Stimulated activated CD4-positive, alpha-beta T cell treated with anti-CD3 and anti-CD28 coated beads, Interleukin-4, amount 100 ng/mL, for 48 hours (primary cell): ENCODE results near the gene CA5A.

ENCODE experiments used
- DNase-seq, 2 donors: peaks; one replicate each; pipeline ENCODE4 v3.0.0-alpha.2; 2020; ENCODE audit warnings: low read depth in 2 of 2

CA5A gene

GRCh38 chr16:87850009-87851006, 86.0 kb downstream of the CA5A start:
- peak; percentile 60 to 71 for DNase-seq

DNA sequence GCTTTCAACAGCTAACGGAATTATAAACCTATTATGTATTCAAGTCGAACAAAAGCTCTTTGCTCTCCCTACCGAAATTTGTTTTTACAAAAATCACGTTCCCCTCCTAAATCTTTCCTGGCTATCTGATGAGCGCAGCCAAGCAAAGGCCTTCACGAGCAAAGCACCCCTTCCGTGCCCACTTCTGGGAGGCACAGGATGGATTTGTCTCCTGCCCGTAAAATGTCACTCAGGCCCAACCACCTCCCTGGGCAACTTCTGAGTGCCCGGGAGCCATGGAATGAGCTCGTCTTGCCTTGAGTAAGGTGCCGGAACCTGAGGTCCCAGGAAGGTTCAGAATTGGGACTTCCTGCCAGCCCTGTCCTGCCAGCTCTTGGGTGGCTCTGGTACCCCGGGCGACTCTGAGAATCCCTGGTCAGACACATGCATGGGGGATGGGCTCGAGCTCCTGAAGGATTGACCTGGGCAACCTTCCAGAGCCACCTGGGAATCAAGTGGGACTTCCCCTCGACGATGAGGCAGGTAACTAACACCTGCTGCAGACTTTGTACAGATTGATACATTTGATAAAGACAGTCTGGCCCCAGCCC, 86.8 kb downstream of the CA5A start:
- no peak for DNase-seq

DNA sequence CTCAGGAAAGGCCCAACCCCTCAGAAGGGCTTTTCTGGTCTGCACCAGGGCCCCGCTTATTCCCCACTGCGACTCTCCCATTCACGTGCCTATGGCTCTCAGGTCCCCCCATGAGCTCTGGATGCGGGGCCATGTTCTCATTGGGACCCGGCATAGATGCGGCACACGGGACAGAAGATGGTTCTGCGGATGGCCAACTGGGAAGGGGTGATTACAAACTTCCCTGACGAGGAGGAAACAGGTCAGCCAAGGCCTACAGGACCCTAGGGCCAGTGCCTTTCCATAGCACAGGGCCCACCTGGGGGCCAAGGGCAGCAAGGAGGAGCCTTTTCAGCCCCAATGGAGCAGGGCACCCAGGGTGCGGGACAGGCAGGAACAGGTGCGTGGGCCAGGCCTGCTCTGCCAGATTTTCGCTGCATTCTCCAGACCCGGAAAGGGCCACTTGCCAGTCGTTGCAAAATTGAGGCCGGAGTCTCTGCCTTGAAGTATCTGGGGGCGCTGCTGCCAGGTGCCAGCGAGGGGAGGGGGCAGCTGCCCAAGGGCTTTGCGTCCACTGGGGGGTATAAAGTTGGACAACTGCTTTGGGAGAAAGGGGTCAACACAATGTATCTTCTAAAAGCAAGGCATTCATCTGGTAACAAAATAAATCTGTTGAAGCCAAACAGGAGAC, 87.5 kb downstream of the CA5A start:
- DNase-seq = no peak

GRCh38 chr16:87847785-87848675, 88.3 kb downstream of the CA5A start:
- no peak for DNase-seq

DNA sequence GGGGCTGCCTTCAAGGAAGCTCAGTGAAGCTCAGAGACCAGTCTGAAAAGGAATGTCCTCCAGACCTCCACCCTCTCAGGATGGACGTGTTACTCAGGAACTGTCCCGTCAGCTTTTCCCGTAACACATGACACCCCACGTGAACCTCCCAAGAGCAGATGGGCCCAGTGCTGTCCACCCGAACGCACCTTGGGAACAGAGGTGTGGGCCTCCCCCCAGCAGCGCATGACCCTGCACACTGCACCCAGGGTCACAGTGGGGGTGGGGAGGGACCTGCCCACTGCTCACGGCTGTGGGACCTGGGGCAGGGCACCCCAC, 88.9 kb downstream of the CA5A start:
- DNase-seq = no peak

- no peak for DNase-seq
Observed at GRCh38 chr16:87846705-87847466, 89.4 kb downstream of the CA5A start.

GRCh38 chr16:87845807-87846619, 90.3 kb downstream of the CA5A start:
- no peak for DNase-seq

DNA sequence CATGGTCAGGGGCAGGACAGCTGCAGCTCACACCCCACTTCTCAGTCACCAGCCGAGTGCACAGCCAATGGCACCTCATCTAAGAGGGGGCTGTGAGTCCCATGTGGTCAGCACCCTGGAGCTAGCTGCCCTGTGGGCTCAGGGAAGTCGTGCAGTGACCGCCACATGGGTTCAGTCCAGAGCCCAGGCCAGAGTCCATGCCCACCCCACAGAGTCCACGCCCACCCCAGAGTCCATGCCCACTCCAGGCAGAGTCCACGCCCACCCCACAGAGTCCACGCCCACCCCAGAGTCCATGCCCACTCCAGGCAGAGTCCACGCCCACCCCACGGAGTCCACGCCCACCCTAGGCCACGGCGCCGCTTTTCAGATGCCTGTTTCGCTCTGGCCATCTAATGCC, 91.1 kb downstream of the CA5A start:
- no peak for DNase-seq

GRCh38 chr16:87844809-87845208, 91.5 kb downstream of the CA5A start:
- no peak for DNase-seq

DNA sequence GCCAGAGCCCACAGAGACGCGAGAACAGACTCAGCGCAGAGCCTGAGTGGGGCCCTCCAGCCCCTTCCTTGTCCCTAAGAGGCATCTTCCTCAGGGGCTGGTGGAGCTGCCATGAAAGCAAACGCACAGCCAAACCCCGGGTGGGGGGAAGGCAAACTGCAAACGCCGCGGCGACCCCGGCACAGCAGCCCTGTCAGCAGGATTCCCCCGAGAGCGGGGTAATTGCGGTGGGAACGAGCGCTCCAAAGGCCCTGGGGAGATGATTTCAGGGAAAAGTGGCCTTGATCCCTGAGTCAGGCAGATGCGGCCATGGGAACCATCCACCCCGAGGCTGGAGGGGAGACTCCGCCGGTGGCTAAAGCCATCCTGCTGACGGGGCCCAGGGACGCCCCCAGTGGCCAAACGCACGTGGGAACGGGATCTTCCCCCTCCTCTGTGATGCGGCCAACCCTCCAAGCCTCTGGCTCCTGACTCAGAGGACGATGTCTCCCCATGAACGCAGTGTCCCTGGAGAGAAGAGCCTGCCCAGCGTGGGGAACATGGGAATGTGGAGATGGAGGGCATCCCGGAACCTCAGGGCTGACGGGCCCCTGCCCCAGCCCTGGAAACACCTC, 92.1 kb downstream of the CA5A start:
- DNase-seq = no peak

DNA sequence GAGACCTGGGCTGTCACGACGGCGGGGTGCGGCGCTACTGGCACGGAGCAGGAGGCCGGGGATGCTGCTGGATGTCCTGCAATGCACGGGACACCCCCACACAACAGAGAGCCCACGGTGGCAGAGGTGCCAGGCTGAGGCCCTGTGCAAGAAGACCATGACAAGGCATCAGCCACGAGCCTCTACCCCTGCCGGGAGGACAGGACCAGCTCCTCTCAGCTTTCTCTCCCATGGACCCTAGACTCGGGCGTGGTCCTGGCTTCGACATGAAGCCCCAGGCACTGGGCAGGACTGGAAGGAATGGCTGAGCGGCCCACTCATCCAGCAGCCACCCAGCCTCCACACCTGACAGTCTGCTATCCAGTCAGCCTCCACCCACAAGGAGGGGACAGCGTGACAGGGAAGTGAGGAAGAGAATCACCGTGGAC, 92.6 kb downstream of the CA5A start:
- no peak for DNase-seq

DNA sequence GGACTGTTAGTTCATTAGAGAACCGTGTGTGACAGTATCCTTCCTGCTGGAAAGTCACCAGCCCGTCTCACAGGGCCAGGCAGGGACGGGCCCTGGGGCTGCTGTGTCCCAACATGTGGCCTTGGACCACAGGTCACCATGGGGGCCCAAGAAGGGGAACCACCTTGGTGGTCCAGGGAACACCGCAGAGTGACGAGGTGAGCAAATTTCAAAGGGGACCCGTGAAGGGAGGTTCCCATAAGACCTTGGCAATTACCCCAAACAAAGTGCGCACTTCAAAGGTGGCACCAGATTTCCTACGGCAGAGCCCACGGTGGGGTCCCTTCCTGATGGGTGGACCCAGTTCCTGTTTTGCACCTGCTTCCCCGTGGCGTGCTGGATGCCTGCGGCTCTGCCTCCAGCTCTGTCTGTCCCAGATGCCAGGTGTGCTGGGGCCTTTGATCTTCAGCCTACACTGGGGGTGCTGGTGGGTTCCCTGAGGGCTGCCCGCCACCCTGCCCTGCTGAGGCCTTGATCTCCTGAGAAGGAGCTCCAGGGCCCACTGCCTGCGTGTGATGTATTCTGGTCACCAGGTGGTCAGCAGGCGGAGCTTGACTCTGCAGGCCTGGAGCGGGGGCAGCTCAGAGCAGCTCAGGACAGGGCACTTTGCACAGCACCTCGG, 94.0 kb downstream of the CA5A start:
- no peak for DNase-seq

DNA sequence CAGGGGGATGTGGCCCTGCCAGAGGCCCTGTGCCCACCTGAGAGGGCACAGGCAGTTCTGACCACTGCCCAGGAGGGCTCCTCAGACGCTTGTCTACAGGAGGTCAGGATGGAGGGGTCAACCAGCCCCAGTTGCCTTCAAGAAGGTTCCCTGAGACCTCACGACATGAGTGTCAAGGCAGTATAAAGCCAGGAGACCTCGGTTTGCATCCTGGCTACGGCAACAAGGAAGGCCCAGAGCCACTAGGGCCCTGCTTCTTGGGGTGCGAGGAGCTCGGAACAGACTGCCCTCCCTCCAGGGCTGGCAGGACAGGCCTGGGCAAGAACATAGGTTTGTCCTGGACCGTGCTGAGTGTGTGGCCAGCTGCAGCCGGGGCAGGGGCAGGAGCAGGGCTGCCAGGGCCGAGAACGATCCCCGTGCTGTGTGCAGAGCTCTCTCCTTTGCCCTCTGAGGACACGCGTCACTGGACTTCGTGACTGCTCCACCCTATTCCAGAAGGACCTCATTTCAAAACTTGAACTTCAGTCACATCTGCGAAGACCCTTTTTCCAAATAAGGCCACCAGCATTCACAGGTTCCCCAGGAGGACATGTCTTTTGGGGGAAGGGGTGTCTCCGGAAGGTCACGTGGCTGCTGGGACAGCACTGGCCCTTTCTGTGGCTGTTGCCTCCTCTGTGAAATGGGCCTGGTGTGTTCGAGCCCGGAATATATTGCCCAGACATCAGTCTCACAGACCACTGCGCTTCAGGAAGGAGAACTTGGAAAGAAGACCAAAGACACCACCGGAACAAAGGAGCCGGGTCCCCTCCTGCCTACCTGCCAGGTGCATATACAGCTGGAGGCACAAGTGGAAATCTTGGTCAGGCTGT, 94.8 kb downstream of the CA5A start:
- no peak for DNase-seq

DNA sequence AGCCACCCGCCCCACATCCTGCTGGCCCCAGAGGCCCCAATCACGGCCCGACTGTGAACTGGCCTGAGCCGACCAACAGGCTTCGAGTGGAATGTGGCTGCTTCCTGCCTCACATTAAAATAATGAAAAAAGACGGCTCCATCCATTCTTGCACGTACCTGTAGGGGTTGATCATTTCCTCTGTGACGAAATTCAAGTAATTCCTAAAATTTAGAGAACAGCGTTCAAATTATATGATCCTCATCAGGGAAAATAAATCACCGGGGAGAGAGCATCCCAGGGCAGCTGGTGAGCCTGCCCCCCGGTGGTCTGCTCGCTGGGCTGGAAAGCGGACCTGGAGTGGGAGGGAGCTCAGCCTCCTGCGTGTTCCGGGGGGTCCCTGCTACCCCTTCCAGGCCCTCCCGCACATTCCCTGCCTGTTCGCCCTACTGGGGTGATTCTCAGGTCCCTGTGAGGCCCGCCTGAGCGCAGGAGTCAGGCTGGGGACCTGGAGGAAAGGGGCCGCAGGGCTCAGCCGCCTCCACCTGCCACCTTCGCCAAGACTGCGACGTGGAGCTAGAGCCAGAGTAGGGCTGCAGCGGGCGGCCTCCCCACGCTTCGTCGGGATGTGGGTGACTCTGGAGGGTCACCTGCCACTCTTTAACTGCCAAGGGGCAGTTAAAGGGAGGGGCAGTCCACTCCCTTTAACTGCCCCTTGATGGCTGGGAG, 95.9 kb downstream of the CA5A start:
- no peak for DNase-seq

- no peak for DNase-seq
Observed at GRCh38 chr16:87839542-87840270, 96.6 kb downstream of the CA5A start.

GRCh38 chr16:87838643-87839541, 97.4 kb downstream of the CA5A start:
- DNase-seq = no peak
